ENCODE results near the gene KIAA0319L.

The KIAA0319L gene

DNA sequence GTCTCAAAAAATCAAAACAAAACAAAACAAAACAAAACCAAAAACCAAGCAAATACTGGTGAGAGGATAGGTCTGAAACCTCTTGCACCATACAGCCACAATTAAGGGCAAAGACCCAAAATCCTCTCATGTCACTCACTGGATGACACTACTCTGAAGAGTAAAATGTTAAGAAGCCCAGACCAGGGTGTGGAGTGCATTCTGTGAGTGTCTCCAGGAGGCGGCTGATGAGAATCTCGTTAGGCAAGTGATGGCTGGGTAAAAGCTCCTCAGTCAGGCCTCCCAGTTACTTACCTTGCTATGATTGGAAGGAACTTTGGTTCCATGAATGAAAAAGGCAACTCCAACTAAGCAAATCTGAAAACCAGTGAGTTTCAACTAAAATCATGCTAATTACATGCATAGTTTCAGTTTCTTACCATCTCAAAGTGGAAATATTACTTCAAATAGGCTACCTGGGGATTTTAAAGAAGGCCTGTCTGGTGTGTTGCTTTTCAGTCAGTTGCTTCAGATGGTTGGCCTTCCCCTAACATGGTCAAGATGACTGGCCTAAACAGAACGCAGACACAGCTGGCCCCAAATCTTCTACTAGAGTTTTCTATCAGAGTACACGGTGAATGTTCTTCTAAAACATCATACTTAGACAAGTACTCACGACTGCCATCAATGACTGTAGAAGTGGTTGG is 95.1 kb downstream of the KIAA0319L start:
- no peak overlapping the region for H3K4me3 ChIP-seq (replicated peaks; ENCODE audit: low read depth, low read length)
- DNase-seq (ENCODE audit: low read depth), result no peak
- TF ChIP-seq, protein P1, sequence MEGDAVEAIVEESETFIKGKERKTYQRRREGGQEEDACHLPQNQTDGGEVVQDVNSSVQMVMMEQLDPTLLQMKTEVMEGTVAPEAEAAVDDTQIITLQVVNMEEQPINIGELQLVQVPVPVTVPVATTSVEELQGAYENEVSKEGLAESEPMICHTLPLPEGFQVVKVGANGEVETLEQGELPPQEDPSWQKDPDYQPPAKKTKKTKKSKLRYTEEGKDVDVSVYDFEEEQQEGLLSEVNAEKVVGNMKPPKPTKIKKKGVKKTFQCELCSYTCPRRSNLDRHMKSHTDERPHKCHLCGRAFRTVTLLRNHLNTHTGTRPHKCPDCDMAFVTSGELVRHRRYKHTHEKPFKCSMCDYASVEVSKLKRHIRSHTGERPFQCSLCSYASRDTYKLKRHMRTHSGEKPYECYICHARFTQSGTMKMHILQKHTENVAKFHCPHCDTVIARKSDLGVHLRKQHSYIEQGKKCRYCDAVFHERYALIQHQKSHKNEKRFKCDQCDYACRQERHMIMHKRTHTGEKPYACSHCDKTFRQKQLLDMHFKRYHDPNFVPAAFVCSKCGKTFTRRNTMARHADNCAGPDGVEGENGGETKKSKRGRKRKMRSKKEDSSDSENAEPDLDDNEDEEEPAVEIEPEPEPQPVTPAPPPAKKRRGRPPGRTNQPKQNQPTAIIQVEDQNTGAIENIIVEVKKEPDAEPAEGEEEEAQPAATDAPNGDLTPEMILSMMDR (IDR thresholded peaks at IDR 0.05; ENCODE audit: low read length, missing control alignments), result no peak

DNA sequence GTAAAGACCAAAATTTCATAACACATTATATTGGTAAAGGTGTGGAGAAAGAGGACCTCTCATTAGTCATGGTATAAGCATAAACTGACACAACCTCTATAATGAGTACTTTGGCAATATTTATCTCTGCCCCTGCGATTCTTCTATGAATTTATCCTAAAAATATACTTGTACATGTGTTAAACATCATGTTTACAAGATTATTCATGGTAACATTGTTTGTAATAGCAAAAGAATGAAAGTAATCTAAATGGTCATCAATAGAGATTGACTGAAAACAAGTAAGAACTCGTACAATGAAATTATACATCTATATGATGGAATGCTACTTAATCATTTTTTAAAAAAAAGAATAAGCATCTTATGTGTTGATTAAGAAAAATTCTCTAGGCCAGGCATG is 96.4 kb downstream of the KIAA0319L start:
- DNase-seq (ENCODE audit: low read depth), result no peak
- H3K4me3 ChIP-seq (replicated peaks; ENCODE audit: low read depth, low read length), result no peak overlapping the region
- TF ChIP-seq, protein P1 (IDR thresholded peaks at IDR 0.05; ENCODE audit: low read length, missing control alignments), result no peak

DNA sequence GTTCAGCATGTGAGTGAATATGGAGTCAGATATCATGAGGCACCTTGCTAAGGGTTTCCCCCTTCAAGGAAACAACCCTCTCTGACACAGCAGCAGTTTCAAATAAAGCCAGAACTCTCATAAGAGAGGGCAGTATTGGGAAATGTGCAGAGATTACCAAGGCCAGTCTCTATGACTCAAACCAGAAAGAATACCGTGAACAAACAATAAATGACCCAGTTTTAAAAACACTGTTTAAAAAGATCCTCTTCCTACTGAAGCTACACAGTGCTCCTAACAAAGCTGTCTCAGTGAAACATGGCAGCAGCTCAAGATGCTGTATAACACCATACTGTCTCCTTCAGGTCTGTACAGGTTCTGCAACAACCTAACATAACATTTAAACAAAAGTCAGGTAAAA is 102.6 kb downstream of the KIAA0319L start:
- H3K4me3 ChIP-seq (replicated peaks; ENCODE audit: low read depth, low read length), result no peak overlapping the region
- TF ChIP-seq, protein P1 (IDR thresholded peaks at IDR 0.05; ENCODE audit: low read length, missing control alignments), result peak; percentile 61
- peak; percentile 91 for DNase-seq (ENCODE audit: low read depth)

GRCh38 chr1:35454176-35454575 is 103.0 kb downstream of the KIAA0319L start:
- DNase-seq (ENCODE audit: low read depth), result no peak
- TF ChIP-seq, protein P1 (IDR thresholded peaks at IDR 0.05; ENCODE audit: low read length, missing control alignments), result no peak
- no peak overlapping the region for H3K4me3 ChIP-seq (replicated peaks; ENCODE audit: low read depth, low read length)

- no peak for DNase-seq (ENCODE audit: low read depth)
- TF ChIP-seq, protein P1 (IDR thresholded peaks at IDR 0.05; ENCODE audit: low read length, missing control alignments), result no peak
- no peak overlapping the region for H3K4me3 ChIP-seq (replicated peaks; ENCODE audit: low read depth, low read length)
These were observed 104.2 kb downstream of the KIAA0319L start for GRCh38 chr1:35453031-35453430.

GRCh38 chr1:35452106-35452774 is 105.0 kb downstream of the KIAA0319L start:
- peak; percentile 96 for DNase-seq (ENCODE audit: low read depth)
- no peak overlapping the region for H3K4me3 ChIP-seq (replicated peaks; ENCODE audit: low read depth, low read length)

More at GRCh38 chr1:35452106-35452774, 105.0 kb downstream of the KIAA0319L start:
- TF ChIP-seq, protein P1 (IDR thresholded peaks at IDR 0.05; ENCODE audit: low read length, missing control alignments), result peak; percentile 30
